GM10266 (cell line): ENCODE measurements around the gene TTC6.

ENCODE experiments used
- DNase-seq: peaks from one replicate; pipeline ENCODE4 v3.0.0; 2012; ENCODE audit errors: extremely low spot score
- CTCF ChIP-seq: IDR thresholded peaks from 2 replicates; pipeline ENCODE4 v1.5.1; 2012; ENCODE audit warnings: mild to moderate bottlenecking, low read depth; ENCODE audit not compliant: control insufficient read depth, insufficient read depth; ENCODE audit errors: missing control alignments

Gene TTC6

GRCh38 chr14:37586797-37587130 is 8.7 kb upstream of the TTC6 start:
- no peak for TF ChIP-seq CTCF
- no peak for DNase-seq

DNA sequence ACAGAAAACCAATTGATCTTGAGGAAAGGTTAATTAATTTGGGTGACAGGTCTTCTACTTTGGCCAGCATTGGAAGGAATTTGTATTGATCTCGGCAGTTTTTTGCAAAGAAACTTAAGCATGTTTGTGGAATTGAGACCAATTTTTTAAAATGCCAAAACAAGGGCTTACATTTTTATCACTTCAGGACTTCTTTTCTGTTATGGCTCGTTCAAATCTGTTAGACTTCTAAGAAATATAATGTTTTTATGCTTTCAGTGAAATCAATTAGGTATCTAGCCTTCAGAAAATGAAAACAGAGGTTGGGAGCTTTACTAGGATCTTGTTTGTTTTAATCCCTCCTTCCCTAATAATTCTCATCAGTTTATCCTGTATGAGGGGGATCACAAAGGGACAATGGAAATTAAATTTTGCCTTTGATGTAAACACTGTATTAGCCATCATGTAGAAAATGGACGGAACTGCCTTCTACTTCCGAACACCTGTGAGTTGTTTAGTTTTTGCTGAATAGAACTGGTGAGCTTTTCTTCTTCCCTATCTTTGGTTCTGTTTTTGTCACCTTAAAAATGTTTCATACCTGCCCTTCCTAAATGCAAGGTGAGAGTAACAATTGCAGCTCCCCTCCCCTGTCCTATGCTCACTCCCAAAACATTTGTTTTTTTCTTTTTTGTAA is 8.2 kb upstream of the TTC6 start:
- peak; percentile 14 for DNase-seq
- no peak for TF ChIP-seq CTCF

DNA sequence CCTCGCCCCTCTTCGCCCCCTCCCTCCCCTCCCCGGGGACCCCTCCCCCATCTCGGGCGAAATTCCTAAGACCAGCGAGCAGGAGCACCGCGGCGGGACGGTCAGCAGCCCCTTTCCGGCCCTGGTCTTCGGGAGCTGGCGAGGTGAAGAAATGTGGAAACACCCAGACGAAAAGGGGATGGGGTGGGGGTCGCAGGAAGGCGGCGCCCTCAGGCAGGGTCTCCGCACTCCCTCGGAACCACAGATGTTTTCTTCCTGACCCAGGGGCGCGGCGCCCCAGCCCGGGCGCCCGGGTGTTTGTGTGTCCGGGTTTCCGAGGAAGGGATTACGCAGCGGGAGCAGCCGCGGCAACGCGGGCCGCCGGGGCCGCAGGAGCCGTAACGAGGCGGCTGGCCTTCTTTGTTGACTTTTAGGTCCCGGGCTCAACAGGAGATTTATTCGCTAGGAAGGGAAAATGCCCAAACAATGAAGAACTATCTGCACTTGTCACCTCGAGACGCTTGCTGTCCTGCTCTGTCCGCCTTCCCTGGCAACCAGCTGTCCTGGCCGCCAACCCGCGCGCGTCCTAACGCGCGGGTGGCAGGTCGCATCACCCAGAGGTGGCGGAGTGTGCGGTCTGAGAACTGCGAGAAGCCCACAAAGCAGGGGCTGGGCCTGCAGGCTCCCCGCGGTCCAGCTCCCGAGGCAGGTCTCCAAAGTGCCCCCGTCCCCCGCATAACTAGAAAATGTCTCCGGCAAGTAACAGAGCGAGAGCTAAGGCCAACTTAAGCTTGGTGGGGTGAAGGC is 7.4 kb upstream of the TTC6 start:
- DNase-seq, result peak; percentile 6
- no peak for TF ChIP-seq CTCF

GRCh38 chr14:37588667-37588955 is 6.8 kb upstream of the TTC6 start:
- DNase-seq, result no peak
- no peak for TF ChIP-seq CTCF

DNA sequence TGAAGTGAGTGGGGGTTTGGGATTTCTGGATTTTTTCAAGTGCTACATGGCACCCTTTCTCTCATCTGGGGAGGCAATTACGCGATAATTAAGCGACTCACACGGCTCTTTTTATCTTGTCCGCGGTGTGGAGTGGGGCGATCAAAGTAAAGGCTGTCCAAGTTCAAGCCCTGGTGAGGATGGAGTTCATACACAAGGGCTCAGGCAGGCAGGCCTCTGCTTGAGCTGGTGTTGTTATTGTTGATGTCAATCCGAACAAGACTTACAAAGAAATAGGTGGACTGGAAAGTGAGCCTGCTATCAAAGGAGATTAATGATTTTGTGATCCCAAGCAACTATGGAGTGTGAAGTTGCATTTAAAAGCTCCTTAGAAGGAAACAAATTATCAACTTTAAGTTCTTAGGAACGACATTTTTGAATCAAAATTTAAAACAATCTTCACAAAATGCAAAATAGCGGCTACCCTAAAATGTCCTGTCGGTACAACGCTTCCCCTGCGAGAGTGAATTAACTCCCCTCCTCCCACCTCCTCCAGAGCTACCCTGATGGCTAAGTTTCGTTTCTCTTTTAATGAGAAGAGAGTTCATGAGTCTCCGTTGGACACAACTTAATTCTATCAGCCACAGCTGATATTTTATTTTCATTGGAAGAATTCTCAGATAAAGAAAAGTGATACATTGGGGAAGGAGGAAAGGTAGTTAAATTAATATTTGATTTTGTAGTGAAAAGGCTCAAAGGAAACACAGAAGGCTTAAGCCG is 6.3 kb upstream of the TTC6 start:
- peak; percentile 20 for DNase-seq
- TF ChIP-seq CTCF, result no peak

- no peak for DNase-seq
- TF ChIP-seq CTCF, result no peak
Measured at GRCh38 chr14:37589715-37590427, 5.6 kb upstream of the TTC6 start.
